Skin of body (tissue), 2 donors: Measurements from ENCODE around the gene TSHZ3. TPM values are rescaled to one million over a fixed set of nuclear protein-coding genes. Genes with fewer than 3 reads are reported as not detected.

ENCODE experiments used
- DNase-seq: peaks from one replicate; lab custom pipeline; 2025; lab: John Stamatoyannopoulos, UW
- total RNA-seq: library from RNA; depleted of rRNA; stranded (reverse); fragments of >200 nt; gene quantifications from one replicate; pipeline ENCODE4 v1.2.3, GENCODE V29; 2014

Gene TSHZ3
- total RNA-seq, 1 donor from 2014 or later, result 4.8 TPM

DNA sequence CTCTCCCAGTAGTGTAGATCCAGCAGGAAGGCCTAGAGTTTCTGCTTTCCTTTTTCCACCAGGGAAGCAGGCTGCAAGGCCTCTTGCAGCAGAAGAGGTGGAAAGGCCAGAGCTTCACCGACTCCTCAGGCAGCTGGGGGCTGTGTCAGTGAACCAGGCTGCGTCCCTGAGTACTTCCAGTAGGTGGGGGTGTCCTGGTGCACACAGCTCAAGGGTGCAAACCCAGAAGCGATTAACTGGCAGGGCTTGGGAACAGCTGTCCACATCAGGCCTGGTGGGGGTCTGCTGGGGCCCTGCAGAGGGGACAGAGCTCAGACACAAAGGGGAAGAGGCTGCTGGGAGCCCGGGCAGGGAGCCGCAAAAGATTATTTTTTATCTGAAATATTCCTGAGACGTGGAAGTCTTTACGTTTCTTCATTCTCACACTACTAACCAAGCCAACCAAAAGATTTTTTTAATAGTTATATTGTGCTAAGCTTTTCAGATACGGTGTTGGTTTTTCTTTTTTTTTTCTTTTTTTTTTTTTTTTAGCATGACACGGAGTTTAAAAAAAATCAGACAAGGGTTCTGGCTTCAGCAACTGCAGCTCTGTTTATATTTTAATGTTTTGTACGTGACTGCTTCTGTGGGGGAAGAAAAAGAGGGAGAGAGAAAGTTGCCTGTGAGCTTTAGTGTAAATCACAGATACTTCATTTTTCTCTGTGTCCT is 11.0 kb downstream of the TSHZ3 start:
- peak; percentile 34 for DNase-seq

DNA sequence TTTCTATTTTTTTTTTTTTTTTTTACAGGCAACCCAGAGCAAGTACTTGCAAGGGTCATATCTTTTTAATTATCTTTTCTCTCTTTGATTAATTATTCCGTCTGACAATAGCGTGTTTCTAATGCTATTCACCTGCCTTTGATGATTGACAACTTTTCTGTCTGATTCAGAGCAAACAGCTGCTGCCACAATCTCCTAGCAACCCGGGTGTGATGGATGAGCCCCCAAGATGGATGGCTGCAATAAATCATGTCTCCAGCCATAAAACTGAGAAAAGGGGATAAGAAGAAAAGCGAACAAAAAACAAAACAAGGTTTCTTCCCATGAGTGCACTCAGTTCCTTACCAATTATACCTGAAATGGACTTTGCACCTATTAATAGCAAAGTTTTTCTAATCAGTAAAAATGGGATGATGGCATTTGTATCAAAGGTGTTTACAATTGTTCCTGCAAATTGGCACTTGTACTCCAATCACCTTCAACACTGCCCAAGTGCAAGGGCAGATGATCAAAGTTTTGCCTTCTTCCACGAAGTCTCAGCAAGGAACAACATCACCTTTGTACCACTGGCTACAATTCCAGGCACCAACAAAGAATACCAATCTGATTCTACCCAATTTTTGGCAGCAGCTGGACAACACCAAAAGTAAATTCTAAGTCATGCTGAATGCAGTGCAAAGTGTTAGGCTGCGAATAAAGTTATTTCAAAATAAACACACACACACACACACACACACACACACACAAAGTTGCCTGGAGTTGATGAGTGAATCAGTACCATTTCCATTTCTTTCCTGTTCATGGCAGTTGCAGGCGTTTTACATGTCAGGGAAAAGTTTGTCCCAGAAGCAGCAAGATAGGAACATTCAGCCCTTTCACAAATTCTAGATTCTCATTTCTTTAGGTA is 12.0 kb downstream of the TSHZ3 start:
- no peak for DNase-seq

DNA sequence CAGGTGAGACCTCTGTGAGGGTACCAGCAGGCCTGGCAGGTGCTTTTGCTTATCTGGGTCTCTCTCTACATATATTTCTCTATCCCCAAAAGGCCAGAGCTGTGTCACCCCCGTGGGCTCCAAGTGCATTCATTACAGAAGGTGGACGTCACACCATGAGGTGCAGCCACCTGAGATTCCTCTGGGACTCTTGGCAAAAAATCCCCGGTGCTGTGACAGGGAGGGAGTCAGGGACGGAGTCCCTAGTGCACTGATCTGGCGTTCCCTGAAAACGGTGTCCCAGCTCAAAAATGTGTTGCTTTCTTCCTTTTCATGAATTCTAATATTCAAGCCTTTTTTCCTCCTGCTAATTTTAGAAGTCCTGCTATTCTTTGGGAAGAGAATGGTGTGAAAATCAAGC is 13.5 kb downstream of the TSHZ3 start:
- no peak for DNase-seq

DNA sequence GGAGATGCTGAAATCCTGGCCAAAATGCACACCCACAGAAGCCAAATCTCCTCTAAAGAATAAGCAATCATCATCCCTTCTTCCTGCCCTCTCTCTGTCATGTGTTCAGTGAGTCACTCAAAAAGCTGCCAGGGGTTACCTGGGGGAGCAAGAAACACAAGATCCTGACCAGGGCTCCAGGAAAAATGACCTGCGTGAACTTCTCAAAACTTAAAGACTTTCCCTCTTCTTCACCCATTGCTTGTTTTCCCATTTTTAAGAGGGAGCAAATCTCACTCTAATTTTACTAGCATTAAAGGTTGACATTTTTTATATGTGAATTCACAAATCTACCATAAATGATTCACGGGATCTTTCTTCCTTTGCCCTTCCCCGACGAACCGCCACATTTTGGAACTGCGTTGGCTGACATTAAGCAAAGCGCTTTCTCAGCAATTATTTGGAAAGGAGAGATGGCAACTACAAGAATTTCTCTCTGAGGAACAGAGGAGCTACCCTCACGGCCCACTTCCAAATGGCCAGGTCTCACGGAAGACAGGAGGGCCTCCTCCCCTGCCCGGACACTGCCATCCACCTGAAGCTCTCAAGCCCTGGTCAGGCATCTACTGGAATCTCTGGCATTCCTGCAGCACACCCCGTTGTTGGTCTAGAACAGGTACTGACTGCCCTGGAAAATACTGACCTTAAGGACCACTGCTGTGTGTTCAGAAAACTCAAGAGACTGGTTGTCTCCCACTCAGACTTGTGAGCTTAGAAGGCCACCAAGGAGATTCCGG is 14.2 kb downstream of the TSHZ3 start:
- no peak for DNase-seq

- no peak for DNase-seq
Observed at GRCh38 chr19:31334101-31334848, 15.0 kb downstream of the TSHZ3 start.

DNA sequence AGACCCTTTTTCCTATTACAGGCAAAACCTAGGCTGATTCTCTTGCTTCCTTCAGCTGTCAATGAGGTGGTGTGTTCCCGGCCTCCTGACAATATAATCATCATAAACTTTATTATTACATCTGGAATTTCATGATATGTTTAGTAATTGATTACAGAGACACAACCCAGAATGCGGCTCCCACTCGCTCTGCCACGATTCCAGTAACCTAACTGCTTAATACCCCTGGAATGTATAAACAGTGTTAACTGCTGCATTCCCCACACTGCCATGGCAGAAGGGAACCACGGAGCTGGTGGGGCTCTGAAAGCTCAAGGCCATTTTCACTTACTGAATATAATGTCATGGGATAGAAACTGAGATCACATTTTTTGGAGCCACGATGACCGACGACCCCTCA is 17.1 kb downstream of the TSHZ3 start:
- DNase-seq, result no peak

- no peak for DNase-seq
Observed at GRCh38 chr19:31331536-31331935, 17.7 kb downstream of the TSHZ3 start.

- no peak for DNase-seq
Observed at GRCh38 chr19:31330761-31331160, 18.5 kb downstream of the TSHZ3 start.

- no peak for DNase-seq
Observed at GRCh38 chr19:31330237-31330636, 19.0 kb downstream of the TSHZ3 start.

DNA sequence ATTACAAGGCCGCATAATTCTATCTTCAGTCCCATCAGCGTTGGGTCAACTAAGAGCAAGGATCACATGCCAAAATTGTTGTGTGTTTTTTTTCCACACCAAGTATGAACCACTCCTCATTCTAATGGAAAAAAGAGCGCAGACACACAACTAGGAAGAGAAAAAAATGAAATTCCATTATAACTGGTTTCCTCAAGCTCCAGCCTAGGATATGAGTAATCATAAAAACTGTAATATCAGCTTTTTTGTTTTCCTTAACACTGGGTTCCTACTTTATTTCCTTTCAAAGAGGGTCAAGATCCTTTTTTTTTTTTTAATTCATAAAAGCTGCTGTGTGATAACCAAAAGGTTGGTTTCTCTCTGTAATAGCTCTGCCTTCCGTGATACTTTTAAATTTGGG is 19.4 kb downstream of the TSHZ3 start:
- DNase-seq, result no peak

GRCh38 chr19:31328238-31328637 is 21.0 kb downstream of the TSHZ3 start:
- no peak for DNase-seq

DNA sequence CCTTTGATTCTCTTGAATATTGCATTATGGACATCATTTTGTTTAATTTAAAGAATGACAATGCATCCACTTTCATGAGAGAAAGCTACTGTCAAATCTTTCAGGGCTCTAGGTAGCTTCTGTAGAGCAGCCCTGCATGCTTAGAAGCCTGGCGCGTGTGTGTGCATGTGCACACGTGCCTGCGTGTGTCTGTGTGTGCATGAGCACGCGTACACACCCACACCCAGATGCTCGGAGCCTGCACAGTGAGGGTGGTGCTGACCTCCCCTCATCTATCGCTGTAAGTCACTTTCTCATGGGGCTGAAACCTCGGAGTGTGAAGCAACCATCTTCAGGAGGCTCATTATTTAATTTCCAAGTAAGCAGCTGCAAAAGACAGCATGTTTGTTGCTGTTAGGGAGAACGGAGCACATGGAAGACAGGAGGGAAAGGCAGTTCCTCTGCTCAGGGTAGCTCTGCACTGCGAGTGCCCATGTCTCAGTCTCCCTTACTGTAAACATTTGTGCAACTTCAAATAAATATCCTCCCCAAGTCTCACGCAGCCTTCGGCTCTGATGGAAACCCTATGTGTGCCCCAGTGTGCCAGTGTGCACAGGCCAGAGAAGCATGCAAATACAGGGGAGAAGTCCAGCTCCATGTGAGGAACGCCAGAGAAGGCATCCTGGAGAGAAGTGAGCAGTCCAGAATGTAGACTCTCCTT is 22.8 kb downstream of the TSHZ3 start:
- DNase-seq, result no peak

GRCh38 chr19:31325342-31325741 is 23.9 kb downstream of the TSHZ3 start:
- no peak for DNase-seq

- DNase-seq, result no peak
Observed at GRCh38 chr19:31319465-31319864, 29.8 kb downstream of the TSHZ3 start.

DNA sequence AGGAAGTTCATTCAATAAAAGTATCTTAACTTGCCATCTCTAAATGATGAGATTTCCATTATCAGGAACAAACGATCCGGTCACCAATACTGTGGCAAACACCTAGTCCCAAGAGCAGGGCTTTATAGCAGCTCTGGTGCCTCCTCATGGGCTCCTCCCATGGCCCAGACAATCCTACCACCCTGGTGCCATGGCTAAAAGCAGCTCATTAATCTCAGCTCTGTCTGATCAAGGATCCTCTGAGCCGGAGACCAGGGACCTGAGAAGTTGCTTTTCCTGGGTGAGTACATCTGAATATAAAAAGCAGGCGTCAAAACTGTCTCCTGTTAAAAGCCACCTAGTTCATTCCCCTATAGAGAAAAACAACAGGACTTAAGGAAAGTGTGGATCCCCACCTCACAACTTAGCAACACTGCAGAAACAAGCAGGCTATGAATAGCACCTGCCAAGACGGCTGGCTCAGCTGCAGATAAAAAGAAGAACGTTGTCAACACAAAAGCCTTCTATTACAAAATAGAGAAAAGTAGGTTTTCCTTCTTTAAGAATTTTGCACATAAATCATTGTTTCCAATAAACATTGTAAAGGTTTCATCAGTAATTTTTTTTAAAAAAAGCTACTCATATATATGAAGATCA is 30.3 kb downstream of the TSHZ3 start:
- no peak for DNase-seq

GRCh38 chr19:31317570-31317969 is 31.7 kb downstream of the TSHZ3 start:
- no peak for DNase-seq

GRCh38 chr19:31317093-31317492 is 32.1 kb downstream of the TSHZ3 start:
- no peak for DNase-seq

DNA sequence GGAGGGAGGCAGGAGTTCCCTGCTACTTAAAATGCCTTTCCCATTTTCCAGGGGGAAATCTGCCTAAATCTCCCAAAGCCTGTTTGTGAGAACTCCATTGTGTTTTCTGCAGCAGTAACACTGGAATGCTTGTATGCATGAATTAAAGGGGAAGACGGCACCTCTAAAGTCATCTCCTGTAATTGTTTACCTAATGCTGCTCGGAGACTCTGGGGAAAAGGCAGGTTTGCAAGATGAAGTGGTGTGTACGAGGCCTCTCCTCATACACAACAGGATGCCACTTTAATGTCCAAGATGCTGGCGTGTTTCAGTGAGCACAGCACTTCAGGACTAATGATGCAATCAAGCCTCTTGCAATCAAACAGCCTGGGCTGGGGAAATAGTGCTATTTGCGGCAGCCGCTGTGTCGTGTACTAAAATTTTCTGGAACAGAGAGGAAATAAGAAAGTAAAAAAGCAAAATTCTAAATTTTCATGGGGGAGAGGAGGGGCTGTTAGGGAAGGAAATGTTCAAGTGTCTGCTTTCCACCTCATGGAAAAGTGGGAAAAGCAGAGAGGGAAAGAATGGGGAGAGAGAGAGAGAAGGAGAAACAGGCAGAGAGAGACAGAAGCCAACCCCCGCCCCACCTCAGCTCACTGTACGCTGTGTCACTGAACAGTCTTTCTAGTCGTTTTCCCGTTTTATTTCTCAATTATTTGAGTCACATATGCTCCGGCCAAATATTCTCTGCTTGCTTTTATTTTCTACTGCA is 32.9 kb downstream of the TSHZ3 start:
- DNase-seq, result peak; percentile 14

DNA sequence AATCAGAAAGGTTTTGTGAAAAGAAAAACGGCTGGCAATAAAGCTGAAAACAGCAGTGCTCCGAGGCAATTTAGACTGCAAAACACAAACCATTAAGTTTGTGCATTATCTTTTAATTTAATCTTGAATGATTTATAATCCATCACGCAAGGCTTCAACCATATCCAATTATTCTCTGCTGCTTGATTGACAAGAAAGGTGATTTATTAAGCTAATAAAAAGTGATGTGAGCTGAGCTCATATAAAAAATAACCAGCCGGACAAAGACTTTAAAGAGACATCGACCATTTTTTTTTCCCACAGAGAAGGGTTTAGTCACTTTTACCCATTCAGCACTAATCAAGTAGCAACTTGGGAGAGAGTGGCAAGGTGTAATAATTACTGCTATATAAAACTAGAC is 33.6 kb downstream of the TSHZ3 start:
- no peak for DNase-seq
